ENCODE measurements around the gene FCRLB. TPM values are rescaled to one million over a fixed set of nuclear protein-coding genes. Genes with fewer than 3 reads are reported as not detected.

Gene FCRLB
- total and polyA plus RNA-seq, 2 of the 13 experiments (the other 11 are each of a cell fraction or from before 2014, with no cell fraction given) = 0.08 to 0.11 TPM

GRCh38 chr1:161725908-161726472 is 4.6 kb downstream of the FCRLB start (continued):
- TF ChIP-seq HNRNPLL (IDR thresholded peaks at IDR 0.05; ENCODE audit: low read depth, low read length, poor library complexity, severe bottlenecking) = peak; percentile 71

- no TSS peak for BruUV-seq (replicated peaks)
- H3K36me3 ChIP-seq (replicated peaks in 1 of 2; ENCODE audit: control insufficient read depth in 1 of 2, insufficient read depth in 2 of 2, low read length in 2 of 2) = no peaks in the 10 kb centered on the region
- 1% methylated on average over 18 of the region's 83 CpGs for WGBS (ENCODE audit: low lambda C conversion rate)
- DNase-seq (ENCODE audit: low spot score) = peak; percentile 55
- H3K4me2 ChIP-seq (ENCODE audit: low read depth, low read length) = peak overlapping the region; percentile 97
- in situ Hi-C loops (cut with HindIII; ENCODE audit: extremely low pct_ligation_motif_present, low pct_unique_long_range_greater_than_20kb) (no loop called here), intact Hi-C loops (cut with micrococcal nuclease; ENCODE audit: unreplicated experiment) (no loop called here)
- H3K79me2 ChIP-seq (ENCODE audit: insufficient read depth, low read length) = no peaks in the 10 kb centered on the region
- H4K20me1 ChIP-seq (ENCODE audit: insufficient read depth, low read length) = no peaks in the 10 kb centered on the region
- H3K4me1 ChIP-seq (ENCODE audit: insufficient read depth, low read length) = peaks cover 19% of the 10 kb centered on the region
- ChIA-PET CTCF (ENCODE audit: low intra/inter-chr PET ratio, low total read pairs) (no interaction called here), POLR2A (interaction anchor here (0.7 to 2.5 kb wide), 6 partner anchors 10 to 115 kb away, joined by 3 to 15 read pairs (median 3); partner anchors contain the start of gene DUSP12)
- H3K9ac ChIP-seq (ENCODE audit: insufficient read depth, low read depth, low read length) = peak overlapping the region; percentile 56
- FAIRE-seq = no peak
- peak overlapping the region; percentile 35 for H2AFZ ChIP-seq (ENCODE audit: low read length)
- H3K9me3 ChIP-seq (ENCODE audit: low read length) = no peaks in the 10 kb centered on the region
- H3K4me3 ChIP-seq (replicated peaks in 1 of 3; ENCODE audit: insufficient read depth in 1 of 3, low read depth in 2 of 3, low read length in 3 of 3) = peak overlapping the region; percentile 62 to 84 (median 69)
- ATAC-seq = peak; percentile 82
- peaks cover 3 to 47% of the 10 kb centered on the region in 2 experiments; a peak in 4 of 5 replicates for H3K27me3 ChIP-seq (ENCODE audit: control insufficient read depth in 1 of 2, insufficient read depth in 2 of 2, low read length in 2 of 2)
- H3K27ac ChIP-seq (ENCODE audit: extremely low read length, insufficient read depth, low read length) = no peak overlapping the region
- TF ChIP-seq ZMYM4 (CRISPR knock-in tag; IDR thresholded peaks at IDR 0.05) = no peak
- no peak for TF ChIP-seq MLXIP (CRISPR knock-in tag; IDR thresholded peaks at IDR 0.05; ENCODE audit: borderline replicate concordance)
- TF ChIP-seq MYC (CRISPR knock-in tag; IDR thresholded peaks at IDR 0.05; ENCODE audit: borderline replicate concordance) = peak; percentile 49
- peak; percentile 49; the same call in 1 of the 2 replicates for TF ChIP-seq MIER2 (CRISPR knock-in tag; IDR thresholded peaks at IDR 0.05)
- TF ChIP-seq ZNF512B (CRISPR knock-in tag; IDR thresholded peaks at IDR 0.05; ENCODE audit: borderline replicate concordance) = no peak
- TF ChIP-seq ZBTB20 (CRISPR knock-in tag; IDR thresholded peaks at IDR 0.05; ENCODE audit: borderline replicate concordance, low read depth) = no peak
- TF ChIP-seq SNAPC4 (CRISPR knock-in tag; IDR thresholded peaks at IDR 0.05) = no peak
- TF ChIP-seq TP53 (CRISPR knock-in tag; conservative IDR thresholded peaks at IDR 0.05) = no peak
Observed at GRCh38 chr1:161726473-161727255, 5.3 kb downstream of the FCRLB start.

Data from HepG2 (cell line).